ENCODE measurements around the gene CAMTA2. TPM values are rescaled to one million over a fixed set of nuclear protein-coding genes. Genes with fewer than 3 reads are reported as not detected.
A peak's percentile ranks its signal among the peaks of the same experiment; 100 is the strongest.

Gene CAMTA2
- total RNA-seq, 2 experiments from 2014 or later = 79.1 to 79.5 TPM

- no peak for DNase-seq
- Mint-ChIP-seq H3K27ac (peak overlapping the region; percentile 99), H3K36me3 (ENCODE audit: low read depth) (peaks cover 78% of the 10 kb centered on the region), H3K27me3 (ENCODE audit: low read depth) (no peaks in the 10 kb centered on the region), H3K9me3 (no peaks in the 10 kb centered on the region), H3K4me3 (peak overlapping the region; percentile 40), H3K4me1 (ENCODE audit: low read depth) (peaks cover 64% of the 10 kb centered on the region)
- CTCF ChIA-PET = no interaction called here
- intact Hi-C loops (cut with micrococcal nuclease) = loop anchor here (10.0 kb wide), 2 partner anchors 342 to 978 kb away; partner anchors contain the start of genes ATP2A3 and RABEP1
Measured at GRCh38 chr17:4942760-4943508, 44.5 kb downstream of the CAMTA2 start.

DNA sequence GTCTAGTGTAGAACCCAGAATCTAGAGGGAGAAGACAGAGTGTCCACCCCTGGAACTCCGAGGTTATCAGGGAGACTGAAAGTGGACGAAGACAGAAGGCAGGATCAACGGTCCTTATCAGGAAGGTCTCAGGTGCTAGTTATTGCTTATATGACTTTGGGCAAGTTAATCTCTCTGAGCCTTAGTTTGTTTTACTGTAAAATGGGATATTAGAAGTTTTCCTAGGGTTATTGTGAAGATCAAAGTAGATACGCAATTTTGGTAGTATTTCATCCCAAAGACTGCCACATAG is 46.2 kb downstream of the CAMTA2 start:
- peaks cover 71% of the 10 kb centered on the region for H3K36me3 Mint-ChIP-seq (ENCODE audit: low read depth)
- H3K4me3 Mint-ChIP-seq = peak overlapping the region; percentile 94
- H3K27me3 Mint-ChIP-seq (ENCODE audit: low read depth) = no peaks in the 10 kb centered on the region
- peak overlapping the region; percentile 99 for H3K27ac Mint-ChIP-seq
- CTCF ChIA-PET = no interaction called here
- intact Hi-C loops (cut with micrococcal nuclease) = loop anchor here (2.0 to 10.0 kb wide), 7 partner anchors 32 to 976 kb away; partner anchors contain the start of genes ARRB2, ATP2A3, C17orf107 and MED11
- H3K9me3 Mint-ChIP-seq = no peaks in the 10 kb centered on the region
- peaks cover 64% of the 10 kb centered on the region for H3K4me1 Mint-ChIP-seq (ENCODE audit: low read depth)
- no peak for DNase-seq

GRCh38 chr17:4940555-4941318 is 46.7 kb downstream of the CAMTA2 start:
- Mint-ChIP-seq H3K27me3 (ENCODE audit: low read depth) (no peaks in the 10 kb centered on the region), H3K36me3 (ENCODE audit: low read depth) (peaks cover 69% of the 10 kb centered on the region), H3K9me3 (no peaks in the 10 kb centered on the region), H3K4me1 (ENCODE audit: low read depth) (peaks cover 64% of the 10 kb centered on the region), H3K27ac (peak overlapping the region; percentile 99), H3K4me3 (peak overlapping the region; percentile 94)
- CTCF ChIA-PET = interaction anchor here (0.7 to 2.8 kb wide), 5 partner anchors 11 to 151 kb away, joined by 3 to 15 read pairs (median 4); partner anchors contain the start of gene SPAG7
- peak; percentile 69 for DNase-seq
- intact Hi-C loops (cut with micrococcal nuclease) = loop anchor here (1.0 to 10.0 kb wide), 11 partner anchors 8 to 976 kb away; partner anchors contain the start of genes ARRB2, ATP2A3, C17orf107 and CAMTA2

GRCh38 chr17:4939796-4940554 is 47.5 kb downstream of the CAMTA2 start, which contains the start of the genes RNF167 and SLC25A11:
TSS of gene RNF167 (plus strand) at chr17:4940268. CDS start at chr17:4940910, 642 bp downstream.
TSS of gene SLC25A11 (minus strand) at chr17:4940046. CDS start at chr17:4939910, 136 bp downstream.
- intact Hi-C loops (cut with micrococcal nuclease) = loop anchor here (1.0 to 10.0 kb wide), 11 partner anchors 8 to 975 kb away; partner anchors contain the start of genes ARRB2, ATP2A3, C17orf107 and CAMTA2
- CTCF ChIA-PET = interaction anchor here (0.7 to 2.8 kb wide), 6 partner anchors 12 to 150 kb away, joined by 3 to 15 read pairs (median 4); partner anchors contain the start of genes C17orf107 and SPAG7
- no peaks in the 10 kb centered on the region for H3K9me3 Mint-ChIP-seq
- H3K4me1 Mint-ChIP-seq (ENCODE audit: low read depth) = peaks cover 56% of the 10 kb centered on the region
- peak; percentile 98 for DNase-seq
- peak within 1 kb of the TSS; percentile 94 for H3K4me3 Mint-ChIP-seq
- H3K27ac Mint-ChIP-seq = peak within 1 kb of the TSS; percentile 99
- H3K36me3 Mint-ChIP-seq (ENCODE audit: low read depth) = peaks cover 62% of the 10 kb centered on the region
- no peaks in the 10 kb centered on the region for H3K27me3 Mint-ChIP-seq (ENCODE audit: low read depth)

DNA sequence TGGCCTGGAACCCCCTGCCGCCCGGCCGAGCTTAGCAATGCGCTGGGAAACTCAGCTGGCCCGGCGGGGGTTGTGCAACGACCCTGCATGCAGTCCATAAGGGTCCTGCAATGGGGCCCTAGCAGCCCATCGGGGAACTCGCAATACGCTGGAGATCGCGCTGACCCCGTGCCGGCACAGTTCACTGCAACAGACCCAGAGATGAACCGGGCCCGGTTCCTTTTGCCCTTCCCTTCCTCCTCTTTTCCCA is 48.0 kb downstream of the CAMTA2 start:
- H3K27ac Mint-ChIP-seq = peak overlapping the region; percentile 86
- peak overlapping the region; percentile 94 for H3K4me3 Mint-ChIP-seq
- no peaks in the 10 kb centered on the region for H3K9me3 Mint-ChIP-seq
- peak; percentile 27 for DNase-seq
- CTCF ChIA-PET = interaction anchor here (1.2 to 2.8 kb wide), 5 partner anchors 13 to 149 kb away, joined by 3 to 15 read pairs (median 4); partner anchors contain the start of genes C17orf107 and SPAG7
- H3K4me1 Mint-ChIP-seq (ENCODE audit: low read depth) = peaks cover 54% of the 10 kb centered on the region
- no peaks in the 10 kb centered on the region for H3K27me3 Mint-ChIP-seq (ENCODE audit: low read depth)
- peaks cover 57% of the 10 kb centered on the region for H3K36me3 Mint-ChIP-seq (ENCODE audit: low read depth)
- intact Hi-C loops (cut with micrococcal nuclease) = no loop called here

- Mint-ChIP-seq H3K9me3 (no peaks in the 10 kb centered on the region), H3K27me3 (ENCODE audit: low read depth) (peaks cover under 1% of the 10 kb centered on the region), H3K4me3 (peak overlapping the region; percentile 94), H3K36me3 (ENCODE audit: low read depth) (peaks cover 53% of the 10 kb centered on the region), H3K27ac (peak overlapping the region; percentile 86), H3K4me1 (ENCODE audit: low read depth) (peaks cover 54% of the 10 kb centered on the region)
- CTCF ChIA-PET = interaction anchor here (1.2 to 2.8 kb wide), 4 partner anchors 13 to 149 kb away, joined by 3 to 15 read pairs (median 4); partner anchors contain the start of gene C17orf107
- intact Hi-C loops (cut with micrococcal nuclease) = no loop called here
- no peak for DNase-seq
Measured at GRCh38 chr17:4938688-4939545, 48.6 kb downstream of the CAMTA2 start.

DNA sequence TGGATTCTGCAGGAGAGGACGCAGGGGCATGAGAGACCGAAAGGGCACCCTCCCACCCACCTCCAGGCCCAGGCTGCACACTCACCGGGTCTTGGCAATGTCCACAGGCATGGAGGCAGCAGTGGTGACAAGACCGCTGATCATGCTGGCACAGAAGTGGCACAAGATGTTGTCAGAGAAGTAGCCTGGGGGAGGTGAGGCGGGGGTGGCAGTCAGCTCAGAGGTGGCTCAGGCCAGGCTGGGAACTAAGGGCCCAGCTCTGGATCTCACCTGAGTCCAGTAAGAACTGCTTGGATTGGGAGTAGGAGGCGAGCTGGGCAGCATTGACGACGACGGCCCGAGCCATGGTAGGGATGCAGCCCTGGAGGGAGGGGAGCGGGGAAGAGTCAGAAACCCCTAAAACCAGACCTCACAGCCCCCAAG is 49.4 kb downstream of the CAMTA2 start:
- peaks cover 2% of the 10 kb centered on the region for H3K27me3 Mint-ChIP-seq (ENCODE audit: low read depth)
- peaks cover 52% of the 10 kb centered on the region for H3K4me1 Mint-ChIP-seq (ENCODE audit: low read depth)
- peak overlapping the region; percentile 94 for H3K4me3 Mint-ChIP-seq
- no peak for DNase-seq
- CTCF ChIA-PET = interaction anchor here (0.5 kb wide), 1 partner anchor 15 kb away, joined by 3 read pairs; no protein-coding TSS in a partner anchor
- H3K36me3 Mint-ChIP-seq (ENCODE audit: low read depth) = peaks cover 49% of the 10 kb centered on the region
- peak overlapping the region; percentile 86 for H3K27ac Mint-ChIP-seq
- intact Hi-C loops (cut with micrococcal nuclease) = no loop called here
- no peaks in the 10 kb centered on the region for H3K9me3 Mint-ChIP-seq

- H3K4me3 Mint-ChIP-seq = no peak overlapping the region
- H3K27ac Mint-ChIP-seq = no peak overlapping the region
- H3K4me1 Mint-ChIP-seq (ENCODE audit: low read depth) = peaks cover 46% of the 10 kb centered on the region
- peaks cover 2% of the 10 kb centered on the region for H3K27me3 Mint-ChIP-seq (ENCODE audit: low read depth)
- no peaks in the 10 kb centered on the region for H3K9me3 Mint-ChIP-seq
- H3K36me3 Mint-ChIP-seq (ENCODE audit: low read depth) = peaks cover 44% of the 10 kb centered on the region
- no peak for DNase-seq
- CTCF ChIA-PET = no interaction called here
- intact Hi-C loops (cut with micrococcal nuclease) = no loop called here
Measured at GRCh38 chr17:4937553-4937952, 49.9 kb downstream of the CAMTA2 start.

GRCh38 chr17:4936436-4936835 is 51.0 kb downstream of the CAMTA2 start:
- no peak for DNase-seq
- intact Hi-C loops (cut with micrococcal nuclease) = no loop called here
- CTCF ChIA-PET = no interaction called here
- no peak overlapping the region for H3K4me3 Mint-ChIP-seq
- H3K9me3 Mint-ChIP-seq = no peaks in the 10 kb centered on the region
- H3K4me1 Mint-ChIP-seq (ENCODE audit: low read depth) = peaks cover 35% of the 10 kb centered on the region
- H3K36me3 Mint-ChIP-seq (ENCODE audit: low read depth) = peaks cover 34% of the 10 kb centered on the region
- peaks cover 2% of the 10 kb centered on the region for H3K27me3 Mint-ChIP-seq (ENCODE audit: low read depth)
- peak overlapping the region; percentile 10 for H3K27ac Mint-ChIP-seq

DNA sequence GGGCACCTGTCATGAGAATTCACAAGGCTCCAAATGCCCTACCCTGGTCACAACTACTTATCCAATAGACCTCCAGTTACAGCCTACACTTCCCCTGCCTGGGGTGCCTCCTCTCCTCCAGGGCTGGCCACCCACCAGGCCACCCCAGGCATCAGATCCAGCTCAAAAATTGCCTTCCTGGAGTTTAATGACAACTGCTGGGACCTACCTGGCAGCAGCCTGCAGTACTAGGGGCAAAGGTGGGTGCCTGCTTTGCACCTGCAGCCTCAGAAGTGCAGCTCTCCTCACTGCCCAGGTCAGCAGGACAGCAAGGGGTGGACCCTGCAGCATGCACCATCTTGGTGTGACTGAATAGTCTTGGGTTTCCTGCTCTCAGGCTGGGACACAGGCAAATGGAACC is 51.8 kb downstream of the CAMTA2 start:
- H3K27ac Mint-ChIP-seq = peak overlapping the region; percentile 19
- H3K4me1 Mint-ChIP-seq (ENCODE audit: low read depth) = peaks cover 29% of the 10 kb centered on the region
- no peak for DNase-seq
- CTCF ChIA-PET = no interaction called here
- peaks cover 2% of the 10 kb centered on the region for H3K27me3 Mint-ChIP-seq (ENCODE audit: low read depth)
- intact Hi-C loops (cut with micrococcal nuclease) = no loop called here
- H3K9me3 Mint-ChIP-seq = no peaks in the 10 kb centered on the region
- peaks cover 28% of the 10 kb centered on the region for H3K36me3 Mint-ChIP-seq (ENCODE audit: low read depth)
- no peak overlapping the region for H3K4me3 Mint-ChIP-seq

Measured in activated naive CD4-positive, alpha-beta T cell treated with anti-CD3 and anti-CD28 coated beads for 36 hours (primary cell).